ENCODE data around the gene LAMA1.
"Not testable (repeated sequence)": the region's sequence is repeated elsewhere in the genome, so short reads cannot be mapped to it uniquely, and the experiment has no call there.

LAMA1 gene

DNA sequence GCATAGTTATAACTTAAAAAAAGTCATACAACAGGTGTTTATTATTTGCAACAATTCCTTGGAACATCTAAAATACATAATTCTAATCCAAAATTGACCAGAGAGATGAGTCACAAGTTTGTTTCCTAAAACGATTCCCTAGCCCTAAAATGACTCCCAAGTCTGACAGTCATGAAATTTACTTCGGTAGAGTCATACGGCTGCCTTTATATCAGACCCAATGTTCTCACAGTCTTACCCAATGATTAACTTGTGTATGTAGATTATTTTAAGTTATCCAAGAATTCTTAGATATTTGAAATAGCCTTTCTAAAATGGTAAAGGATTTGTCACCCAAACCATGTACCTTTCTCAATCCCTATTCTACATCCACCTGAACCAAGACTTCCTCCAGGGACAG is 174.9 kb downstream of the LAMA1 start:
- DNase-seq, result no peak

DNA sequence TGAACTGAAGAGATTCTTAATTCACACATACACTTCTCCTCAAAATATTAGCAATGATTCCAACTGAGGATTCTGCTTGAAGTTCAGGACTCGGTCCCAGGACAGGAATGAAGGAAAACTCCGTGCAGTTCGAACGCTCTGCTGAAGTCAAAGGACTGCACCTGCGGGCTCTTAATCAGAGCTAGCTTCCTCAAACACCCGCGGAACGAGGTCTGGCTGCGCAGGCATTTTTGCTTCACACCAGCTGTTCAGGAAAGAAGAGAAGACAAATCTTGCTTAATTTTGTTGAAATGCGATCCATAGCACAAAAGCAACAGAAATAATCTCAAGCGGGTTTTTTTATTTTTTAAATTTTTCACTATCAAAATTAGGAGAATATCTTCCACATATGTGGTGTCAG is 175.6 kb downstream of the LAMA1 start:
- no peak for DNase-seq

GRCh38 chr18:6940451-6940850 is 177.1 kb downstream of the LAMA1 start:
- no peak for DNase-seq

DNA sequence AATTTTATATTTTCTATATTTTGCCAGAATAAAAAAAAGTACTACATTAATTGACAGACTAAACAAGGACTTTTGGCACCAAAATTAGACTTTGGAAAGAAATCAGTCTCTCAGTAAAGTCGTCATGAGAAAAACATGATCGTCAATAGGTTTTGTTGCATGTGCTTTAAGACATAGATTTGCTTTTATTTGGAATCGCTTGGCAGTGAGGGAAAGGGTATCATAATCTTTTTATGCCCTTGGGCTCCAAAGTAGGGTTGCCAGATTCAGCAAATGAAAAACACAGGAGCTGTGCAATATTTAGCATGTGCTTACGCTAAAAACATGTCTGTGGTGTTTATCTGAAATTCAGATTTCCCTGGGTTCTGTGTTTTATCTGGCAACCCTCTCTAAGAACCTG is 177.6 kb downstream of the LAMA1 start:
- DNase-seq, result no peak

DNA sequence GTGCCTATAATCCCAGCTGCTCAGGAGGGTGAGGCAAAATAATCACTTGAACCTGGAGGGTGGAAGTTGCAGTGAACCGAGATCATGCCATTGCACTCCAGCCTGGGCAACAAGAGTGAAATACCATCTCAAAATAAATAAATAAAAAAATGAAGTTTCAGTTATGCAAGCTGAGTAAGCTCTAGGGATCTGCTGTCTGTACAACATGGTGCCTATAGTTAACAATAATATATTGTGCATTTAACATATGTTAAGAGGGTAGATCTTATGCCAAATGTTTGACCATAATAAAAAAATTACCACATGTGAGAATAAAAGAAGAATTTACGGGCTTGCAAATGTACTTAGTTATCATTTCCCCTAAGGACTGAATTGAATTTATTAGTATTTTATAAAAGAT is 179.2 kb downstream of the LAMA1 start:
- DNase-seq, result not testable (repeated sequence)

- no peak for DNase-seq
These were observed 179.6 kb downstream of the LAMA1 start for GRCh38 chr18:6938003-6938402.

GRCh38 chr18:6934859-6935258 is 182.7 kb downstream of the LAMA1 start:
- DNase-seq, result no peak

GRCh38 chr18:6929370-6930102 is 188.1 kb downstream of the LAMA1 start:
- DNase-seq, result no peak

DNA sequence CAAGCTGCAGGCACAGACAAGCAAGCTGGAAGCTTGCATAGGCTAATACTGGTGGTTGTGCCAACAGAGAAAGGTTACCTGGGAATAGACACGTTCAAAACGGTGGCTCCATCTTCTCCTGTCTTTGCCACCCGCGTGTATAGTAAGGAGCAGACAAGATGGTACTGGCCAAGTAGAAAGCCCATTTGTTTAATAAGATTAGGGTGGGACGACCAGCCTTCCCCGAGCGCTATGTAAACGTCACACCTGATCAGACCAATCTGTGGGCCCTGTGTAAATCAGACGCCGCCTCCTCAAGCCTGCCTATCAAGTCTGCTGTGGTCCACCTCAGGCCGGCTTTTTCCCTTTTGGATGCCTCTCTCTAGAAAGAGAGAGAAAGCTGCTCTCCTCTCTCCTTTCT is 189.2 kb downstream of the LAMA1 start:
- DNase-seq, result no peak

DNA sequence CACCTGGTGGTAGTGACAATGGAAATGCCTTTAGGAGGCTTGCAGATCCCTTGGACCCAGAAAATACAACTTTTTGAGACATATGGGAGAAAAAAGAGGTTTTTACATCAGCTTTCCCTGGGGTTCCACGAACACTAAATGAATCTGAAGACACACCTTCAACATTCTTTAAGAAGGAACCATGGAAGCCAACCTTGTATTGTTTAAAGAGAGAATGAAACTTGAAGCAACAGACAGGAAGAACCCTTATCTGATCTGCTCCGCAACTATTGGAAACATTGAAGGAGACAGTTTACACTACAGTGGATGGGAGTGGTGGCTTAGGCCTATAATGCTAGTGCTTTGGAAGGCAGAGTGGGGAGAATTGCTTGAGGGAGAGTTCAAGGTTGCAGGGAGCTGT is 190.4 kb downstream of the LAMA1 start:
- DNase-seq, result no peak

DNA sequence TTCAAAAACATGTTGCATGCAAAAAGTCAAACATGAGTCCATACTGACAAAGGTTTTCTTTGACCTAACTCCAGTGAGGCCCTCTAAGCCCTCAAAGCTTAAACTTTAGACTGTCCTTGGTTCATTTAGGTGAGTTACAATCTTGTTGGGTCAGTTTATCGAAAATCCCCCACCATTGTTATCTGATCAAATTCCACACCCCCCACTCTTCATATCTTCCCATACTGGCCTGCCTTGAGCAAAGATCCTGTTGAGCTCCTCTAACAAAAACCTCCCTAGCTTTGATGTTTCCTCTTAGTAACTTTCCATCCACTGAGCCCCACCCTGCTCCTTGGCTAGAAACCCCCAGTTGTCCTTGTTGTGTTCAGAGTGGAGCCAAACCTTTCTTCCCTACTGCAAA is 194.4 kb downstream of the LAMA1 start:
- DNase-seq, result no peak

GRCh38 chr18:6921571-6921970 is 196.0 kb downstream of the LAMA1 start:
- DNase-seq, result no peak

- DNase-seq, result peak; percentile 62
These were observed 197.3 kb downstream of the LAMA1 start for GRCh38 chr18:6920099-6920955.

GRCh38 chr18:6917072-6917471 is 200.5 kb downstream of the LAMA1 start:
- peak; percentile 22 for DNase-seq

DNA sequence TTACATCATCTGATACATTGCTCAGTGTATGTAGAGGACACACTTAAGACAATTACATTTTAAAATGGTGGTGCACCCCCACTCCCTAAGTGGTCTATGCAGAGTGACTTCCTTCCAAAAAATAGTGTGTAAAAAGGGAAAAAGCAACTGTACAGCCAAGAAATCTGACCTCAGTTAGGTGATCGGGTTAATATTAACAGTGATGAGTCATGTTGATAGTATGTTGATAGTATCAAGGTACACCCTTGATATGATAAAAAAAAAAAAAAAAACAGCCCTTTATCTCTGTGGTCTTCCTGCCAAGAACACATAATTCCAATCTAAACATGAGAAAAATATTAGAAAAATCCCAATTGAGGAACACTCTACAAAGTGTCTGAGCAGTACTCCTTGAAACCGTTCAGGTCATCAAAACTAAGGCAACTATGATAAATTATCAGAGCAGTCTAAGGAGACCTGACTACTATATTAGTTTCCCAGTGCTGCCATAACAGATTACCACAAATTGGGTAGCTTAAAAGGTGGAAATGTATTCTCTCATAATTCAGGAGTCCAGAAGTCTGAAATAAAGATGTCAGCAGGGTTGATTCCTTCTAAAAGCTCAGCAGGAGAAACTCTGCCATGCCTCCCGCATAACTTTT is 216.2 kb downstream of the LAMA1 start:
- no peak for DNase-seq

DNA sequence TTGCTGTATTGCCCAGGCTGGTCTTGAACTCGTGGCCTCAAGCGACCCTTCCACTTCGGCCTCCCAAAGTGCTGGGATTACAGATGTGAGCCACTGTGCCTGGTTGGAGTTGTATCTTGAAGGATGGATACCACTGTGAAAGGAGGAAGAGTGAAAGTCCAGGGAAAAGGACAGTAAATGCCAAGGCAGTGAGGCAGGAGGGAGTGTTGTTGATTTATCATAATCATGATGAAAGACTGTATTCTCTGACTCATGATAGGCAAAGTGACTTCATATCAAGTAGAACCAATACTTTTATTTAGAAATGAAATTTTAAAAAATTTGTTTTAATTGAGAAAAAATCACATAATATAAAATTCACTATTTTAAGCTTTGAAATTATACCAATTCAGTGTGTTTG is 225.8 kb downstream of the LAMA1 start:
- peak; percentile 22 for DNase-seq

Data from fibroblast of skin of back (primary cell).